ENCODE data around the gene DHRS4. TPM values are rescaled to one million over a fixed set of nuclear protein-coding genes. Genes with fewer than 3 reads are reported as not detected.
"Not testable (repeated sequence)": the region's sequence is repeated elsewhere in the genome, so short reads cannot be mapped to it uniquely, and the experiment has no call there.

DHRS4 gene
- total RNA-seq, 1 experiment from 2014 or later, result 10.1 TPM

DNA sequence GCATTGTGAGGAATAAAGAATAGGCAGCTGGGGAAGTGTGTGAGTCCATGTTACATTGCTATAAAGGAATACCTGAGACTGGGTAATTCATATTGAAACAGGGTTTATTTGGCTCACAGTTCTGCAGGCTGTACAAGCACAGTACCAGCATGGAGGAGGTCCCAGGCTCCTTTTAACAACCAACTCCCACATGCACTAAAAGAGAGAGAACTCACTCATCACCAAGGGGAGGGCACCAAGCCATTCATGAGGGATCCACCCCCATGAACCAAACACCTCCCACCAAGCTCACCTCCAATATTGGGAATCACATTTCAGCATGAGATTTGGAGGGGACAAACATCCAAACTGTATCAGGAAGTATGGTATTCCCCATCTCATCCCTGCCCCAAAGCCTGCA lies 11.9 kb upstream of the DHRS4 start:
- ChIA-PET POLR2A (ENCODE audit: low non-redundant PET) (no interaction called here), CTCF (no interaction called here)
- DNase-seq (ENCODE audit: low spot score), result no peak
- Histone ChIP-seq H3K9me3 (ENCODE audit: low read depth, low read length, poor library complexity, severe bottlenecking) (no peaks in the 10 kb centered on the region), H3K4me3 (ENCODE audit: low read depth, low read length, poor library complexity, severe bottlenecking) (no peak overlapping the region), H3K36me3 (ENCODE audit: insufficient read depth, low read length, poor library complexity, severe bottlenecking) (no peaks in the 10 kb centered on the region), H3K4me1 (ENCODE audit: insufficient read depth, low read length, poor library complexity, severe bottlenecking) (no peaks in the 10 kb centered on the region), H3K27ac (ENCODE audit: low read depth, low read length, poor library complexity, severe bottlenecking) (no peak overlapping the region), H3K27me3 (replicated peaks; ENCODE audit: insufficient read depth, low read depth, low read length, poor library complexity) (no peaks in the 10 kb centered on the region)
- TF ChIP-seq, protein P1, sequence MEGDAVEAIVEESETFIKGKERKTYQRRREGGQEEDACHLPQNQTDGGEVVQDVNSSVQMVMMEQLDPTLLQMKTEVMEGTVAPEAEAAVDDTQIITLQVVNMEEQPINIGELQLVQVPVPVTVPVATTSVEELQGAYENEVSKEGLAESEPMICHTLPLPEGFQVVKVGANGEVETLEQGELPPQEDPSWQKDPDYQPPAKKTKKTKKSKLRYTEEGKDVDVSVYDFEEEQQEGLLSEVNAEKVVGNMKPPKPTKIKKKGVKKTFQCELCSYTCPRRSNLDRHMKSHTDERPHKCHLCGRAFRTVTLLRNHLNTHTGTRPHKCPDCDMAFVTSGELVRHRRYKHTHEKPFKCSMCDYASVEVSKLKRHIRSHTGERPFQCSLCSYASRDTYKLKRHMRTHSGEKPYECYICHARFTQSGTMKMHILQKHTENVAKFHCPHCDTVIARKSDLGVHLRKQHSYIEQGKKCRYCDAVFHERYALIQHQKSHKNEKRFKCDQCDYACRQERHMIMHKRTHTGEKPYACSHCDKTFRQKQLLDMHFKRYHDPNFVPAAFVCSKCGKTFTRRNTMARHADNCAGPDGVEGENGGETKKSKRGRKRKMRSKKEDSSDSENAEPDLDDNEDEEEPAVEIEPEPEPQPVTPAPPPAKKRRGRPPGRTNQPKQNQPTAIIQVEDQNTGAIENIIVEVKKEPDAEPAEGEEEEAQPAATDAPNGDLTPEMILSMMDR (conservative IDR thresholded peaks at IDR 0.05; ENCODE audit: low read depth, low read length), result no peak
- no peak for TF ChIP-seq EZH2 (IDR thresholded peaks at IDR 0.05; ENCODE audit: borderline replicate concordance, low read depth, low read length, poor library complexity, severe bottlenecking)
- intact Hi-C loops (cut with micrococcal nuclease; ENCODE audit: unreplicated experiment), result no loop called here
- BruUV-seq (replicated peaks), result no TSS peak

DNA sequence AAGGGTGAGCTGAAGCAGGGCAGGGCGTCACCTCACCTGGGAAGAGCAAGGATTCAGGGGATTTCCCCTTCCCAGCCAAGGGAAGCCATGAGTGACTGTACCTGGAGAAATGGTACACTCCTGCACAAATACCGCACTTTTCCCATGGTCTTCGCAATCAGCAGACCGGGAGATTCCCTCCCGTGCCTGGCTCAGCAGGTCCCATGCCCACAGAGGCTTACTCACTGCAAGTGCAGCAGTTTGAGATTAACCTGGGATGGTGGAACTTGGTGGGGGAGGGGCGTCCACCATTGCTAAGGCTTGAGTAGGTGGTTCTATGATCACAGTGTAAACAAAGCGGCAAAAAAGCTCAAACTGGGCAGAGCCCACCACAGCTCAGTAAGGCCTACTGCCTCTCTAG lies 11.0 kb upstream of the DHRS4 start:
- Histone ChIP-seq H3K4me3 (ENCODE audit: low read depth, low read length, poor library complexity, severe bottlenecking) (no peak overlapping the region), H3K27me3 (replicated peaks; ENCODE audit: insufficient read depth, low read depth, low read length, poor library complexity) (no peaks in the 10 kb centered on the region), H3K9me3 (ENCODE audit: low read depth, low read length, poor library complexity, severe bottlenecking) (no peaks in the 10 kb centered on the region), H3K4me1 (ENCODE audit: insufficient read depth, low read length, poor library complexity, severe bottlenecking) (no peaks in the 10 kb centered on the region), H3K36me3 (ENCODE audit: insufficient read depth, low read length, poor library complexity, severe bottlenecking) (no peaks in the 10 kb centered on the region), H3K27ac (ENCODE audit: low read depth, low read length, poor library complexity, severe bottlenecking) (no peak overlapping the region)
- ChIA-PET CTCF (no interaction called here), POLR2A (ENCODE audit: low non-redundant PET) (no interaction called here)
- TF ChIP-seq EZH2 (IDR thresholded peaks at IDR 0.05; ENCODE audit: borderline replicate concordance, low read depth, low read length, poor library complexity, severe bottlenecking), result no peak
- TF ChIP-seq, protein P1 (conservative IDR thresholded peaks at IDR 0.05; ENCODE audit: low read depth, low read length), result no peak
- intact Hi-C loops (cut with micrococcal nuclease; ENCODE audit: unreplicated experiment), result no loop called here
- DNase-seq (ENCODE audit: low spot score), result no peak
- no TSS peak for BruUV-seq (replicated peaks)

DNA sequence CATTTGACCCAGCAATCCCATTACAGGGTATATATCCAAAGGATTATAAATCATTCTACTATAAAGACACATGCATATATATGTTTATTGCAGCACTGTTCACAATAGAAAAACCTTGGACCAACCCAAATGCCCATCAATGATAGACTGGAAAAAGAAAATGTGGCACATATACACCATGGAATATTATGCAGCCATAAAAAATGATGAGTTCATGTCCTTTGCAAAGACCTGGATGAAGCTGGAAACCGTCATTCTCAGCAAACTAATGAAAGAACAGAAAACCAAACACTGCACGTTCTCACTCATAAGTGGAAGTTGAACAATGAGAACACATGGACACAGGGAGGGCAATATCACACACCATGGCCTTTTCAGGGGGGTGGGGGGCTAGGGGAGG lies 4.5 kb upstream of the DHRS4 start:
- intact Hi-C loops (cut with micrococcal nuclease; ENCODE audit: unreplicated experiment); H3K36me3 ChIP-seq (ENCODE audit: insufficient read depth, low read length, poor library complexity, severe bottlenecking); BruUV-seq (replicated peaks); H3K27me3 ChIP-seq (replicated peaks; ENCODE audit: insufficient read depth, low read depth, low read length, poor library complexity); H3K27ac ChIP-seq (ENCODE audit: low read depth, low read length, poor library complexity, severe bottlenecking); H3K4me1 ChIP-seq (ENCODE audit: insufficient read depth, low read length, poor library complexity, severe bottlenecking); H3K4me3 ChIP-seq (ENCODE audit: low read depth, low read length, poor library complexity, severe bottlenecking); H3K9me3 ChIP-seq (ENCODE audit: low read depth, low read length, poor library complexity, severe bottlenecking); DNase-seq (ENCODE audit: low spot score); POLR2A ChIA-PET (ENCODE audit: low non-redundant PET); CTCF ChIA-PET: not testable (repeated sequence)

DNA sequence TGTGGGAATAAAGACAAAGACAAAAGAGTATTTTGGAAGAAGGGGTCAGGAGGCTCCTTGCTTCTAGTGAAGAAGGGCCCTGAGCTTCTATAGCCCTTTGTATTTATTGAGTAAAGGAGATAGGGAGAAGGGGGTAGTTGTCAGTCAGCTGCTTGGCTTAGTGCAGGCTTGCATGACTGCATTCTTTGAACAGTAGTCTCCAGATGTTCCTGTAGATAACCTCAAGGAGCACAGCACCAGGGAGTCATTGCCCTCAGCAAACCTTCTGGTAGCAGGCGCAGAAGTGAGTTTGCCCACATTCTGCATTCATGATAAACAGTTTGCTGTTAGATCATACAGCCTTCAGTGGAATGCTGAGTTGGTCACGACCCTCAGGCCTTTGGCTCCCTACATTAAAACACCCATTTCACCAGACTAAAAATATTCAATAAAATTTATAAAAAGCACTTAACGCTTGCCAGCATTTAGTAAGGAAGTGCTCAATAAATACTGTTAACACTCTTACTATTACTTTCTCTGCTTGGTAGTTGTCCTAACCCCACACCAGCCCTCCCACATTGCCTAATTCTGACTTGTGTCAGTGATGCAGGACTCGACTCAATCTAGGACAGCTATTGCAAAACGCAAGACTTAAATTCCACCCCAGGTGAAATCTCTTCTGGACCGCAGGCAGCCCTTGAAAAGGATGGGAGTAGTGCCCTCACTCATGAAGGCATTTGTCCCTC lies 3.0 kb upstream of the DHRS4 start:
- peaks cover 7% of the 10 kb centered on the region for H3K4me1 ChIP-seq (ENCODE audit: insufficient read depth, low read length, poor library complexity, severe bottlenecking)
- no peak overlapping the region for H3K4me3 ChIP-seq (ENCODE audit: low read depth, low read length, poor library complexity, severe bottlenecking)
- ChIA-PET CTCF (no interaction called here), POLR2A (ENCODE audit: low non-redundant PET) (no interaction called here)
- H3K36me3 ChIP-seq (ENCODE audit: insufficient read depth, low read length, poor library complexity, severe bottlenecking), result no peaks in the 10 kb centered on the region
- BruUV-seq (replicated peaks), result no TSS peak
- H3K27ac ChIP-seq (ENCODE audit: low read depth, low read length, poor library complexity, severe bottlenecking), result no peak overlapping the region
- no peaks in the 10 kb centered on the region for H3K9me3 ChIP-seq (ENCODE audit: low read depth, low read length, poor library complexity, severe bottlenecking)
- intact Hi-C loops (cut with micrococcal nuclease; ENCODE audit: unreplicated experiment), result loop anchor here (10.0 kb wide), 1 partner anchor 64 kb away; no protein-coding TSS in a partner anchor
- no peak for TF ChIP-seq EZH2 (IDR thresholded peaks at IDR 0.05; ENCODE audit: borderline replicate concordance, low read depth, low read length, poor library complexity, severe bottlenecking)
- TF ChIP-seq, protein P1 (conservative IDR thresholded peaks at IDR 0.05; ENCODE audit: low read depth, low read length), result no peak
- no peak for DNase-seq (ENCODE audit: low spot score)
- H3K27me3 ChIP-seq (replicated peaks; ENCODE audit: insufficient read depth, low read depth, low read length, poor library complexity), result no peaks in the 10 kb centered on the region

DNA sequence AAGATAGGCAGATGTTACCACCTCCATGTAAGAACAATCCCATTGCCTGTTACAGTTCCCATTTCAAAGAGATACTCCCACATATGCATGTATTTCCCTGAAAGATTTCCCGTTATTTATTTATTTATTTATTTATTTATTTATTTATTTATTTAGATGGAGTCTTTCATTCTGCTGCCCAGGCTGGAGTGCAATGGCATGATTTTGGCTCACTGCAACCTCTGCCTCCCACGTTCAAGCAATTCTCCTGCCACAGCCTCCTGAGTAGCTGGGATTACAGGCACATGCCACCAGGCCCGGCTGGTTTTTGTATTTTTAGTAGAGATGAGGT lies 2.5 kb upstream of the DHRS4 start:
- intact Hi-C loops (cut with micrococcal nuclease; ENCODE audit: unreplicated experiment), result loop anchor here (10.0 kb wide), 1 partner anchor 64 kb away; no protein-coding TSS in a partner anchor
- POLR2A ChIA-PET (ENCODE audit: low non-redundant PET); H3K27ac ChIP-seq (ENCODE audit: low read depth, low read length, poor library complexity, severe bottlenecking); BruUV-seq (replicated peaks); DNase-seq (ENCODE audit: low spot score); H3K36me3 ChIP-seq (ENCODE audit: insufficient read depth, low read length, poor library complexity, severe bottlenecking); H3K4me1 ChIP-seq (ENCODE audit: insufficient read depth, low read length, poor library complexity, severe bottlenecking); H3K9me3 ChIP-seq (ENCODE audit: low read depth, low read length, poor library complexity, severe bottlenecking); CTCF ChIA-PET; H3K4me3 ChIP-seq (ENCODE audit: low read depth, low read length, poor library complexity, severe bottlenecking); H3K27me3 ChIP-seq (replicated peaks; ENCODE audit: insufficient read depth, low read depth, low read length, poor library complexity): not testable (repeated sequence)

Measured in A673 (cell line).